Activated CD4-positive, alpha-beta T cell treated with anti-CD3 and anti-CD28 coated beads, Interleukin-2, Interleukin-6, amounts not matched to agents 100 ng/mL and 50 ng/mL, durations not matched to agents 16 hours and 8 hours (primary cell): ENCODE measurements around the gene TMEM179.
A peak's percentile ranks its signal among the peaks of the same experiment; 100 is the strongest.

Experiments used
- DNase-seq: peaks from one replicate; pipeline ENCODE4 v3.0.0-alpha.2; 2020

The TMEM179 gene

GRCh38 chr14:104567141-104567956 is 37.2 kb downstream of the TMEM179 start:
- DNase-seq: no peak

- DNase-seq: no peak
Observed at GRCh38 chr14:104564744-104565679, 39.6 kb downstream of the TMEM179 start.

GRCh38 chr14:104563742-104564615 is 40.6 kb downstream of the TMEM179 start:
- DNase-seq: peak; percentile 67

GRCh38 chr14:104563191-104563741 is 41.3 kb downstream of the TMEM179 start:
- DNase-seq: no peak

GRCh38 chr14:104562606-104563005 is 42.0 kb downstream of the TMEM179 start:
- no peak for DNase-seq

DNA sequence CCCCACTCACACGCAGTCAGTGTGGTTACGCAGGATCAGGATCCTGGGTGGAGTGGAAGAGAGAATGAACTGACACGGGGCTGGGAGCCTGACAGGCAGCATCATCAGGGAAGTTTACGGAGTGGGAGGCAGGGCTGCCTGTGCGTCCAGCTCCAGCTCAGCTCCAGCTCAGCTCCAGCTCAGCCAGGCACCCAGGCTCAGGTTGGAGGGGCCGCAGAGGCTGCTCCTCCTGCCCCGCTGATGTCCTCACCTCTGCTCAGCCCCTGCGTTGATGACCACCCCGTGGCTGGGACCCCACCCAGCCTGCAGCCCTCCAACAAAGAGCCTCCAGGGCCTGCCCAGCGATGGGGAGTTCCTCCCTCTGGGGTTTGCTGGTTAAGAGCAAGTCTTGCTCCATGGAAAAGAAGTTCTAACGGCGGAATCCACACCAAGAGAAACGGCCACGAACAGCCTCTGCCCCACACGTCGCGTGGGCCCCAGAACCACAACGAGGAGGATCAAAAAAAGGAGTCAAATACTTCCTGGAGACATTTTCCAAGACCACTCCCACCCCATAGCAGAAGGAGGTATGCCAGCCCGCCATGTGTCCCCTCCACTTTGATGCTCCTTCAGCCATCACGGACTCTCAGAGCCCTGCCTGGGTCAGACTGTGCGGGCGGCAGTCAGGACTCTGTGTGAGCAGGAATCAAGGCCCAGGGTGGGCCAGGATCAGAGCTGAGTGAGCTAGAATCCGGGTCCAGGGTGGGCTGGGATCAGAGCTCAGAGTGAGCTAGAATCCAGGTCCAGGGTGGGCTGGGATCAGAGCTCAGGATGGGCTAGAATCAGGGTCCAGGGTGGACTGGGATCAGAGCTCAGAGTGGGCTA is 42.7 kb downstream of the TMEM179 start:
- no peak for DNase-seq

- no peak for DNase-seq
Observed at GRCh38 chr14:104561124-104561557, 43.4 kb downstream of the TMEM179 start.

DNA sequence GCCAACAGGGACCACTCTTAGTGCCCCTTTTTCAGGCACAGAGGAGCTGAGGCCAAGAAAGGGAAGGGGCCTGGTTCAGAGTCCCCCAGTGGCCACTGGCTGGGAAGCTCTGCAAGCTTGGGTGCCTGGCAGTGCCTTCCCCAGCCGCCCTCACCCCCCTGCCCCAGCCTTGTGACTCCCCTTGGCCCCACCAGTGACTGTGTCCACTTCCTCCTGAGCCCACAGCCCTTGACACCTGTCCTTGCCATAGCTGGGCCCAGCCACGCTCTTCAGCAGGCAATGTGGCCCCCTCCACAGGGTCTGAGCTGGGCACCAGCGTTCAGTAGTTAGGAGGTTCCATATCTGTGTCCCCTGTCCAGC is 44.0 kb downstream of the TMEM179 start:
- no peak for DNase-seq

DNA sequence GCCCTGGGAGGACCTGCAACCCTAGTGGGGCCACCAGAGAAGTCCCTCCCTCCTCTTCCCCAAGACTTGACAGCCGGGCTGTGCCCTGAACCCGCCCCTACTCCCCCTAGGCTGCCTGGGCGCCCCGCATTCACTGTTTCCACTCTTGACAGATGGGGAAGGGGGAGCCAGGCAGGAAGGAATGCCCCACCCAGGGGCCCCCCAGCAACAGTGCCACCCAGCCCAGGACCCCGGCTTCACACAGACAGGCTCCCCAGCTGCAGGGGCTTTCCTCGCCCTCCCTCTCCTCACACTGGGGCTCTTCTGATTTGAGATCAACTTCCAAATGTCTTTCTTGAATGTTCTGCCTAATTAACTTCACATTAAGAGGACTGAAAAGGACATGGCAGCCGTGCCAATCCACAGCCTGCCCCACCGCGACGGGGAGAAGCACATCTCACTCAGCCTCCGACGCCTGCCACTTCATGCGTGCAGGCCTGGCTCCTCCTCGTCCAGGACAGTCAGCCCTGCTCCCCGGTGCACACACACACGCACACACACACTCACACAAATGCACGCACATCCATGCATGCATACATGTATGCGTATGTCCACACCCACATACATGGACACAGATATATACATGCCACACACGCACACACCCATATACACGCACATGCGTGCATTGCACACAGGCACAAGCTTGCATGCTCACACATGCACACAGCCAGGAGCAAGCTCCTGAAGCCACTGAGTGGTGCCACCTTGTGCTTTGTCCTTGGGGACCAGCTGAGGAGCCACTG is 44.6 kb downstream of the TMEM179 start:
- no peak for DNase-seq

DNA sequence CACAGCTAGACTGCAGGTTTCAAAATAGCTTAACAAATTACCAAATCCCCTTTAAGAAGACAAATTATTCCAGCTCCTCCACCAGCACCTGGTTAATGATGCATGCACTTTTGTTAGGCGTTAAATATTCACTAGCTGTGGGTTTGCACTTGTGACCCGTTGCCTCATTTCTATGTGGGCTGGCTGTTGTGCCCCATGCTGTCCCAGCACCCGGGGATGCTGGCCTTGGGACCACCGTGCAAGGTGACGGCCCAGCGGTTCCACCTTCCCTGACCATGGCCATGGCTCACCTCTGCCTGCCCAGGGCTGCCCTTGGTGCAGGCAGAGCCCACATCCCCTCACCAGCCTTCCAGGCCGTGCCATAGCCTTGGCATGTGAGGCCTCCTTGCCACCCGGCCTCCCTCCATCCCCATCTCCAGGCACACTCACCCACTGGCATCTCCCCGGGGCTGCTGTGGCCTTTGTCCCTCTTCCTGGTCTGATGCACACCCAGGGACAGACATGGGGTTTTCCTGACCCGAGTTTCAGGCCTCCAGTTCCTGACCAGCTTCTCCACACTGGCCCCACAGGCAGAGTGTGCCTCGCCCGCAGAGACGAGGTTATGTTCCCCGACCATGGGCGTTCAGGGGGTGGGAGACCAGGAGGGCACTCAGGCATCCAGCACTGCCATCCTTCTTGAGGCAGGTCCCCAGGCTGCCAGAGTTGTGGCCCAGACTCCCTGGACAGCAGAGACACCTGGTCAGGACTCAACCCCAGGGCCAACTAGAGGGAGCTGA is 45.4 kb downstream of the TMEM179 start:
- no peak for DNase-seq

DNA sequence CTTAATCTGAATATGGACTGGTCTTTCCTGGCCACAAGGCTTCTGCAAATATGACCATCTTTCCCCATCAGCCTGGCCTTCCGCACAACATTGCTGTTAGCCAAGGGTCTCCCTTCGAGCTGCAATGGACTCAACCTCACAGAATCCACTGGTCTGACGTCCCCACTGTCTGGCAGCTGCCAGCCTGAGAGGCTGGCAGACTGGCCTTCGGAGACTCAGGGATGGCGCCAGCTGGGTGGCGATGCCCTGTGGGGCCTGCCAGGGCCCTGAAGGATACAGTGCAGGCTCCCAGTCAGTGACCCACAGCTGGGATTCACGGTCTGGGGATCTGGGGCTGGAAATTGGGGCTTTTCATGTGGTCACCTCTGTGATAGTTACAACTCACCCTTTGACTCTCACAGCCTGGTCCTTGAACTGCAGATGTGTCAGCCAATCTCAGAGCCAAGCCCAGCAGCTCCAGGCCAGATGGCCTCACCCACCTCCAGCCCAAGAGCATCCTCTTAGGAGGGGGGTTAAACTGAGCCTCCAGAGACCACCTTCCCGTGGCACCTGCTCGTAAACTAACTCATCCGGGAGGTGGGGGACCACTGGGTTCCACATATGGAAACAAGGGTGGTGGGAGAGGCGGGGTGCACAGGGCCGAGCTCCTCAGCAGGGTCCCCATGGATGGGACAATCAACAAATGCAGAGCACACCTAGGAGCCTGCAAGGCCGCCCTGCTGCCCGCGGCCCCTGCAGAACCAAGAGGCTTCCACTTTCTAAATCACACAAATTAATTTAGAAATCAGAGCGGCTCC is 46.1 kb downstream of the TMEM179 start:
- DNase-seq: no peak

DNA sequence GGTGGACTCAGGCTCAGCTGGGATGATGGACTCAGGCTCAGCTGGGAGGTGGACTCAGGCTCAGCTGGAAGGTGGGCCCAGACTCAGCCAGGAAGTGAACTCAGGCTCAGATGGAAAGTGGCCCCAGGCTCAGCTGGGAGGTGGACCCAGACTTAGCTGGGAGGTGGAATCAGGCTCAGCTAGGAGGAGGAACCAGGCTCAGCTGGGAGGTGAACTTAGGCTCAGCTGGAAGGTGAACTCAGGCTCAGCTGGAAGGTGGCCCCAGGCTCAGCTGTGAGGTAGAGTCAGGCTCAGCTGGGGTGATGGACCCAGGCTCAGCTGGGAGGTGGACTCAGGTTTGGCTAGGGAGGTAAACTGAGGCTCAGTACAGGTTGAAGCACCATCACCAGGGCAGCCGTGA is 46.8 kb downstream of the TMEM179 start:
- DNase-seq: no peak

DNA sequence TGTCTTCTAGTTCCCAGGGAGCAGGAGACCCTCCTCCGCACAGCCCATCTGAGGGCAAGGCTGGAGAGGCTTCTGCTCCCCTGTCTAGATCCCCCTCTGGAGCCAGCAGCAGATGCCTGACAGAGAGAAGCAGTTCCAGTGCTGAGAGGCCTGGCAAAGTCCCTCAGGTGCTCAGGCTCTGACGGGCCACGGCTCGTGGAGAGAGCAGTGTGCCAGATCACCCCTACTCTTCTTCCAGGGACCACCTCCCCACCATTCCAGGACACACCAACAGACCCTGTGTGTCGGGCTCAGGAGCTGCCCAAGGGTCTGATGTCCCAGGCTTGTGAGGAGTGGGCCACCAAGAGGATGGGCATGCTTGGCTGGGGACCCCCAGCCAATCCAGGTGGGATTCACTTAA is 47.5 kb downstream of the TMEM179 start:
- no peak for DNase-seq

DNA sequence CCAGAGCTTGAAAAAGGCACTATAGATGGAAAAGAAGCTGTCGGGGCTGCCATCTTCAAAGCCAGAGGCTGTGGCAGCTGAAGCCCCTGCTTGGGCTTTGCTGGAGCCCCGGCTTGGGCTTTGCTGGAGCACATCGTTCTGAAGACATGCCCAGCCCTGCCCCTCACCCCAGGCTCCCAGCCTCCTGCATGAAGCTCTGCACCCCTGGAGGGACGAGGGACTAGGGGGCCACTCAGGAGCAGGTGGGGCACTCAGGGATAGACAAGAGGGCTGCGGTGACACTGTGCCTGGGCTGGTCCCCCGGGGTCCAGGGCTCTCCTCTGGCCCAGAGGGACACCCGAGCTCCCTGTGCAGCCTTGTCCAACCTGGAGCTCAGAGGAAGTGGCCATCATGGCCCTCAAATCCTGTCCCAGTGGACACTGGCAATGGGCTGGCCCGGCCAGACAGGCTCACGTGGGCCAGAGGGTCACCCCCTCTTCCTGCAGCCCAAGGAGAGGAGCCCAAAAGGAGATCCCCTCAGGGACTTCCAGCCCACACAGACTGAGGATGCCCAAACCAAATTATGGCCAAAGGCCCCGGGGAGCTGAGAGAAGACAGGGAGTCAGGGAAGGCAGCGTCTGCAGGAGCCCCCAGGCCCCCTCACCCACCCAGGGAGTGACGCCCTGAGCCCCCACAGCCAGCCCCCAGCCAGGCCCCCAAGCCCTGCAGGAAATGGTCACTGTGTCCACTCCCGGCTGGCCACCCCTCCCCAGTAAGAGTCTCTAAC is 48.1 kb downstream of the TMEM179 start:
- no peak for DNase-seq

DNA sequence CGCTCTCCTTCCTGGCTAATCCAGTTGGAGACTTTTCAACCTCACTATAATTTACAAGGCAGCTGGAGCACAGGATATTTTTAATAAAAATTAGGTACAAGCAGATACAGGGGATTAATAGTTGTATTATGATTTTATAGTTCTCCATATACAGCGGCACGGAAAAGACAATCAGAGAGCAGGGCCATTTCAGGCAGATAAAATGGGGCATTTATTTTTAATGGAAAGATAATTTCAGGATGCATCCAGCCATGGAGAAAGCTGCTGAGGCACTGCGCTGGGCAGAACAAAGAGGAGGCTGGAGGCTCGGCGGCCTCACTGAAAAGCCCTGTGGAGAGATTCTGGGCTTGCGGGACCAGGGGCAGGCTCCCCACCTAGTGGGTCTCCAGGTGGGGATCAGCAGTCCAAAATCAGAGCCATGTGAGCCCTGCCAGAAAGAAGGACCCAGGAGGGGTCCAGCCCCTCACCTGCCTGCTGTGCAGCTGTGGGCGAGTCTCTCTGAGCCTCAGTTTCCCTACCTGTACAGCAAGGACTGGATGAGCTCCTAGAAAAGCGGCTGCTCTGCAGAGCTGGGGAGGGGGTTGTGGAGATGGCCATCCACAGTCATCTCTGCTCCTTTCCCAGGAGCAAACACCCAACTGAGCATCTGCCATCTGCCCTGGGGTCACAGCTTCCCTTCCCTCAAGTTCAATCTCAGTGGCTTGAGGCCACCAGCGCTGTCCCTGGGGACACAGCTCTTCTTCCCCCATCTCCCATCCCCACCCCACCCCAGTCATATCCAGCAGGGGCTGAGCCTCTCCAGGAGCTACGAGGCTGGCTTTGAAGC is 48.9 kb downstream of the TMEM179 start:
- DNase-seq: no peak

DNA sequence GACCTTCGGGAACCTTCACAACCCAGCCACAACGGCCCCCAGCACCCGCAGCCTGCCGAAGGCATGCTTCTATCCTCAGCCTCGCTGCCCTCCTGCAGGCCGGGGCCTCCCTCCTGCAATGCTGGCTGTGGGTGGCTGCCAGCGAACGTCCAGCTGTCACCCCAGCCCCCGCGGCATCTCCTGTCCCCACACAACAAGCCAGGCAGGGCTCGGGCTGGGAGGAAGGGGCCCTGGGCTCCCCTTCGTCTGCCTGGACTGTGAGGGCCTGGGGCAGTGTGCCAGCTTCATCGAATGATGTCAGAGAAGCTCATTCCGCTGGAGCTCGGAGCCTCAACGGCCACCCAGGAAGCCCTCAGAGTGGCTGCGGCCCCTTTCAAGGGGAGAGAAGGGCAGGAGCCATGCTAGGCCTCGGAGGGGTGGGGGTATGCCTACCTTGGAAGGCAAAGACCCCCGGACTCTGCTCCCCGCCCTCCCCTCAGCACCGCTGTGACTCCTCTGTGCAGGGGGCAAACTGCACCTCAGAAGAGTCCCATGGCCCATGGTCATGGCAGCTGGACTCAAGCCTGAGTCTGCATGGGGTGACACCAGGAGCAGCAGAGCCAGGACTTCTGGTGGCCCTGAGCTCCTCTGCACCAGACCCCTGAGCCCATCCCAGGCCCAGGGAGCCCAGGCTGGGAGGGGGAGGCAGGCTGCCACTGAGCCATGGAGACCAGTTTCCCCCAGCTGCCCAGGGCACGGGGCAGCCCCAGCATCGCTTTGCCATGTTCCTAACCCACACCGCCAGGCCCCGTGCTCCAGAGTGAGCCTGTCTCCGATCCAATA is 49.8 kb downstream of the TMEM179 start:
- DNase-seq: no peak
